OCI-M2 (cell line): Measurements from ENCODE around the gene ETV7.
"Not testable (repeated sequence)": the region's sequence is repeated elsewhere in the genome, so short reads cannot be mapped to it uniquely, and the experiment has no call there.

ENCODE experiments used
- DNase-seq: peaks from one replicate; lab custom pipeline; 2025; ENCODE audit not compliant: unreplicated experiment; lab: John Stamatoyannopoulos, UW

Gene ETV7

DNA sequence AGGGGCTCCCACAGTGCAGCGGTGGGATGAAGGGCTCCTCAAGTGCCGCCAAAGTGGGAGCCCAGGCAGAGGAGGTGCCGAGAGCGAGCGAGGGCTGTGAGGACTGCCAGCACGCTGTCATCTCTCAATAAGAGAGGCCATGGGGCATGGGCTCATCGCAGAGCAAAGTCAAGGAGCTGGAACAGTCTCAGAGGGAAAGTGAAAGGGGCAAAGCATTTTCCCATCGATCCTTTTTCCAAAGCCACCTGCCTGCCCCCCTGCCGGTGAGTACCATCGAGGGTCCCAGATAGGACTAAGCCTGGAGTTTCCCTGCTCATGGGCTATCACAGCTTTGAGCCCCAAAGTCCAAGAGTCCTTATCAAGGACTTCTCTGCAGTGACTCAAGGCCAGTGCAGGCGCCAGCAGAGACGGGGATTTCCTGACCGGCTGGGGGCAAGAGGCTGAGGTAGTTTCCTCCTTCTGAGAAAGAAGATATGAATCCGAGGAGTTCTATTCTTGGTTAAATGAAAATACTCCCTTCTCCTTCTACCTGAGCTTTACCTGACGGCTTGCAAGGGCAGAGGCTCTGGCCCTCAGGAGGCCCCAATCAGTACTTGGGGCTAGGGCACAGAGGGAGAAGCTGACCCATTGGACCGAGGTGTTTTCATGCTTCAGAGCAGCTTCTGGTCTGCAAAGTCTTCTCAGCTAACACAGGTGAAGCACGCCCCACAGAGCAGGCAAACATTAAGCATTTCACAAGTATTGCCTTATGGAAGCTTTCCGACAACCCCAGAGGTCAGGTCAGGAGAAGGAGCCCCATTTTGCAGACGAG, 22.6 kb downstream of the ETV7 start:
- DNase-seq, result no peak

DNA sequence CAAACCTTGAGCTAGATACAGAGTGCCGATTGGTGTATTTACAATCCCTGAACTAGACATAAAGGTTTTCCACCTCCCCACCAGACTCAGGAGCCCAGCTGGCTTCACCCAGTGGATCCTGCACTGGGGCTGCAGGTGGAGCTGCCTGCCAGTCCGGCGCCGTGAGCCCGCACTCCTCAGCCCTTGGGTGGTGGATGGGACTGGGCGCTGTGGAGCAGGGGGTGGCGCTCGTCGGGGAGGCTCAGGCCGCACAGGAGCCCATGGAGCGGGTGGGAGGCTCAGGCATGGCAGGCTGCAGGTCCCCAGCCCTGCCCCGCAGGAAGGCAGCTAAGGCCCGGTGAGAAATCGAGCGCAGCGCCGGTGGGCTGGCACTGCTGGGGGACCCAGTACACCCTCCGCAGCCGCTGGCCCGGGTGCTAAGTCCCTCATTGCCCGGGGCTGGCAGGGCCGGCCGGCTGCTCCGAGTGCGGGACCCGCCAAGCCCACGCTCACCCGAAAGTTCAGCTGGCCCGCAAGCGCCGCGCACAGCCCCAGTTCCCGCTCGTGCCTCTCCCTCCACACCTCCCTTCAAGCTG, 23.3 kb downstream of the ETV7 start:
- DNase-seq, result not testable (repeated sequence)

DNA sequence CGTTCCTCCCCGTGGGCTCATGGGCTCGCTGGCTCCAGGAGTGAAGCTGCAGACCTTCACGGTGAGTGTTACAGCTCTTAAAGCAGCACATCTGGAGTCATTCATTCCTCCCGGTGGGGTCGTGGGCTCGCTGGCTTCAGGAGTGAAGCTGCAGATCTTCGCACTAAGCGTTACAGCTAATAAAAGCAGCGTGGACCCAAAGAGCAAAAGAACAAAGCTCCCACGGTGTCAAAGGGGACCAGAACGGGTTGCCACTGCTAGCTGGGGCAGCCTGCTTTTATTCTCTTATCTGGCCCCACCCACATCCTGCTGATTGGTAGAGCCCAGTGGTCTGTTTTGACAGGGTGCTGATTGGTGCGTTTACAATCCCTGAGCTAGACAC, 24.1 kb downstream of the ETV7 start:
- not testable (repeated sequence) for DNase-seq

DNA sequence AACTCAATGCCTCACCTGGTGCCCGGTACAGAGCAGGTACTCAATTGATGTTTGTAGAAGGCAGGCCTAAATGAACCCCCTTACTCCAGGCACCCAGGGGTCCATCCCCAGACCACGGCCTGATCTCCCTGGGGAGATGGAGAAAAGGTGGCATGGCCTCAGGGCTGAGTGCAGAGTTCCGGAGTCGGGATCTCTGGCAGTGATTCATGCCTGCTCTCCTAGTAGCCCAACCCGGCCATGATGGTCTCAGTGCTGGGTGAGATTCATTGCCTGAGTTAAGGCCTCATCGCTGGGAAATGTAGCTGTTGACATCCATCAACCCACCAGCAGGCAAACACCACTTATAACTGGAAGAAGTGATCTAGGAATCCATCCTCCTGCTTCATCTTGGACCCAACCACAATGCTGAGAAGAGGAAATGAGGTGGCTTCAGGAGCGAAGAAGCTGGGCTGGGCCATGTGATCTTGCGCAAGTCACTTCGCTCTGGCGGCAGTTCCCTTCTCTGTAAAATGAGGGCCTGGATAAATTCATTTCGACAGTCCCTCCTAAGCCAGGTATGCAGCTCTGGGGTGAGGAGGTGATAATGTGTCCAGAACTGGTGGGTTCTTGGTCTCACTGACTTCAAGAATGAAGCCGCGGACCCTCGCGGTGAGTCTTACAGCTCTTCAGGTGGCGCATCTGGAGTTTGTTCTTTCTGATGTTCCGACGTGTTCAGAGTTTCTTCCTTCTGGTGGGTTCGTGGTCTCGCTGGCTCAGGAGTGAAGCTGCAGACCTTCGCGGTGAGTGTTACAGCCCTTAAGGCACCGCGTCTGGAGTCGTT, 24.7 kb downstream of the ETV7 start:
- DNase-seq, result no peak

DNA sequence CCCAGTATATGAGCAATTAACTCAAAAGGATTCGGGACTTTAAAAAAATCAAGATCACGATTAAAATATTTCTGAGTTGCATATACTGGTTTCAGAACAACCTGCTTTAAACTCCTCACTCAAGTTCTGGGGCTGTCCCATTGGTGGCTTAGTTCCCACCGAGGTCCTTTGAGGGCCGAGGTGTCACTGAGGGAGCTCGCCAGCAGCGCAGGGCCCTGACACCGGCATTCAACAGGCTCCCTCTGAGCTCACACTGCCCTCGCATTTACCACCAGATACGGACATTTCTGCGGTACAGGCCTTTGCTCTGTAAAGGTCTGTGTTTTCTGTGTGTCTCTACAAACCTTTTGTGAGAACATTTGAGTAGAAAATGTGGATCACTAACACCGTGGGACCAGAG, 26.4 kb downstream of the ETV7 start:
- DNase-seq, result no peak

DNA sequence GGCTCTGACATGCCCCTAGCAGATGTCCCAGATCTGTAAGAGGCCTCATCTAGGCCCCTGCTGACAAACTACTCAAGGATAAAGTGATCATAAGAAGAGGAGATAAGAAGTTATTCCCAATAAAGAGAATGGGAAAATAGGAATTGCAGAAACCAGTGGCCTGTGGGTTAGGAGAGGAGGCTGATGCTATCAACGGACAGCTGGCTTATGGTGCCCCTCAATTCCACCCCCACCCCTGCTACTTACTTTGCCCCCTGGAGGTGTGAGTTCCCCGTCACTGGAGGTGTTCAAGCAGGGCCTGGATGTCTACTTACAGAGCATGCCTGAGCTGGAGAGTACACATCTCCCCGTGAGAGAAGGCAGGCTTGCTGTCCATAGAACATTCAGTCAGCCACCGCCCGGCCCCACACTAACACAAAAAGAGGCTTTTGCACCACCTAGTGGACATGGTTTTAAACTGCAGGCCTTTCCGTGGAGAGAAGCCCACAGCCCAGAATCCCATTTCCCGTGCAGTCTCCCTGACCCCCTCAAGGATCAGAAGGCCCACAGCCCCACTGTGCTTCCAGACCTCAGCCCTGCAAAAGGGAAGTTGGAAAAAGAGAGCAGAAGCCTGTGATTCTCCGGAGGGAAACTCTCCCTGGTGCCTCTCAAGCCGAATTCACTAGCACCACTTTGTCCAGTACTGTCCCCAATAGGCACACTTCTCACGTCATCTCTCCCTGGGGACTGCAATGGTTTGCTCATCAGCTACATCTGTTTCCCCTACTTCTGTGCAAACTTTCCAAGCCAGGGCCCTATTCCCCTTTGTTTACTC, 27.0 kb downstream of the ETV7 start:
- DNase-seq, result peak; percentile 53

DNA sequence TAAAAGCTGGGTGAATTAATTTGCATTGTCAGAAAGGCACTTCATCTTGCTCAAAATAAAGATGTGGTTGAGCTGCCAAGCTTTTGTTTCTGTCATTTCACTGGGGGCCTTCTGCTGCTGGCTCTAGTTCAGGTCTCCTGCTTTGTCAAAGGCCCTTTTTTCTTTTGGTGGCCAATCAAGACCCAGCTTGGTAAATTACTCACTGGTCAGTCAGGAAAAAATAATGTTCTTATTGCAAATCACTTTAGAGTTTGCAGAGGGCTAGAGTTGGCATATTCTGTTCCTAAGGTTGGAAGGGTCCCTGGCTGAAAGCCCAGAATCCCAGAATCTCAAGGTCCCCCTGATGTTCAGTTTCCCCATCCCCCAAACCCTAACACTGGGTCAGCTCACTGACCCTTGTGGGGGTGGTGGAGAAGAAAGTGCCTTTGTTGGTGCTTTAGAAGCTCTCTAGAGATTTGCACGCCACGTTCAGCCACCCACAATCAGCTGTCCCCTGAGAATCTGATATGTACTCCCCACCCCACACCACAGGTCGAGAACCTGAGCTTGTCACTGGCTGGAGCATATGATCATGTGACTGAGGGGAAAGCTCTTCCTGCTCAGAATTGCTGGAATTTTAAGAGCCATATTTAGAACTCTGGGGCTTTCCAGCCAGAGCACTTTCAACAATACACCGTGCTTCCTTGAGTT, 29.1 kb downstream of the ETV7 start:
- no peak for DNase-seq

DNA sequence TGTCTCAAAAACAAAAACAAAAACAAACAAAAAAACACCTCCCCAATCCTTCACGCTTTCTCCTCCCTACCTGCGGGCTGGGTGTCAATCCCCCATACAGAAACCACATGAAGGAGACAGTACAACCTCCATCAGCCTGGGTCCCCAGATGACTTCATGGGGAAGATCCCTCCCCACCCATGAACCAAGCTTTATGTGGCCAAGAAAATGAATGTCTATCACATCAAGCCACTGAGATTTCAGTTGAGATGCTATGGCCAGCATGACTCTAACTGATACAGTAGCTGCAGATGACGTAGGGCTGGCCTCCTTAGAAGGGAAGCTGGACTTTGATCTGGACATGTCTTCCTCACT, 29.6 kb downstream of the ETV7 start:
- no peak for DNase-seq

DNA sequence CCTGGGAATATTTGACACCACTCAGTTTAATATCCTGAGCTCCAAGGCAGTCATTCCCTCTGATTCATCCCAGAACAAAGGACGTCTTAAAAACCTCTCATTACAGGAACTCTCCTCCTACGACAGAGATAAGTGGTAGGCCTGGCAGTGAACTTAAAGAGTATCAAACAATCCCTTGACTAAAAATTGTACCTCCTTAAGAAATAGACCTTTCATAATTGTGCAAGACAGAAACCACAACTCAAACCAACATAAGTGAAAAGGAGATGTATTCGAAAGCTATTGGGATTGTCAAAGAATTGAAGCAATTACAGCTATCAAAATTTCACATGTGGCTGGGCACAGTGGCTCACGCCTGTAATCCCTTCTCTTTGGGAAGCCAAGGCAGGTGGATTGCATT, 31.6 kb downstream of the ETV7 start:
- DNase-seq, result no peak

DNA sequence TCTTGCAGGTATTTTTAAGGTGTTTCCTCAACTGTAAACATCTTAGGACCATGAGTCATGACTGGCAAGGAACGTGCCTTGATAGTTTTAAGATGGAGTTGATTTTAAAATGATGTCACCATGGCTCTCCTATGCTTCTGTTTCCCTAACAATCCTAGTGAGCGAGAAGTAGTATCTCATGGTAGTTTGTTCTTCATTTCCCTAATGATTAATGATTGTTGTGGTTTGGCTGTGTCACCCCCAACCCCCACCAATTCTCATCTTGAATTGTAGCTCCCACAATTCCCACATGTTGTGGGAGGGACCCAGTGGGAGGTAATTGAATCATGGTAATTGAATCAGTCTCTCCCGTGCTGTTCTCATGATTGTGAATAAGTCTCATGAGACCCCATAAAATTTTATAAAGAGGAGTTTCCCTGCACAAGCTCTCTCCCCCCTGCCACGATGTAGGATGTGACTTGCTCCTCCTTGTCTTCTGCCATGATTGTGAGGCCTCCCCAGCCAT, 34.0 kb downstream of the ETV7 start:
- no peak for DNase-seq

DNA sequence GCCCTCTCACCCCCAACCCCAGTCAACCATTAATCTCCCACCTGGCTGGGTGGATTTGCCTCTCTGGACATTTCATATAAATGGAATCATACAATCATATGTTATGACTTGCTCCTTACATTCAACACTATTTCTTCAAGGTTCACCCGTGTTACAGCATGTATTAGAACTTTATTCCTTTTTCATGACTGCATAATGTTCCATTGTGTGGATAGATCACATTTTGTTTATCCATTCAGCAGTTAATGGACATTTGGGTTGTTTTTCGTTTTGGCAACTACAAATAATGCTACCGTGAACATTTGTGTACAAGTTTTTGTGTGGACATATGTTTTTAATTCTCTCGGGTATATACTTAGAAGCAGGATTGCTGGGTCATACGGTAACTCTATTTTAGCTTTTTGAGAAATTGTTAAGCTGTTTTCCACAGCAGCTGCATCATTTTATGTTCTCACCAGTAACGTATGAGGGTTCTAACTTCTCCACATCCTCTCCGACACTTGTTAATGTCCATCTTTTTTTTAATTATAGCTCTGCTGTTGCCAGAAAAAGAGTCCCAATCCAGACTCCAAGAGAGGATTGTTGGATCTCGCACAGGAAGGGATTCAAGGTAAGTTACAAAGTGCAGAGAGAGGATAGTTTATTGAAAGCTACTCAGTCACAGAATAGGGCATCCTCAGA, 34.9 kb downstream of the ETV7 start:
- no peak for DNase-seq

DNA sequence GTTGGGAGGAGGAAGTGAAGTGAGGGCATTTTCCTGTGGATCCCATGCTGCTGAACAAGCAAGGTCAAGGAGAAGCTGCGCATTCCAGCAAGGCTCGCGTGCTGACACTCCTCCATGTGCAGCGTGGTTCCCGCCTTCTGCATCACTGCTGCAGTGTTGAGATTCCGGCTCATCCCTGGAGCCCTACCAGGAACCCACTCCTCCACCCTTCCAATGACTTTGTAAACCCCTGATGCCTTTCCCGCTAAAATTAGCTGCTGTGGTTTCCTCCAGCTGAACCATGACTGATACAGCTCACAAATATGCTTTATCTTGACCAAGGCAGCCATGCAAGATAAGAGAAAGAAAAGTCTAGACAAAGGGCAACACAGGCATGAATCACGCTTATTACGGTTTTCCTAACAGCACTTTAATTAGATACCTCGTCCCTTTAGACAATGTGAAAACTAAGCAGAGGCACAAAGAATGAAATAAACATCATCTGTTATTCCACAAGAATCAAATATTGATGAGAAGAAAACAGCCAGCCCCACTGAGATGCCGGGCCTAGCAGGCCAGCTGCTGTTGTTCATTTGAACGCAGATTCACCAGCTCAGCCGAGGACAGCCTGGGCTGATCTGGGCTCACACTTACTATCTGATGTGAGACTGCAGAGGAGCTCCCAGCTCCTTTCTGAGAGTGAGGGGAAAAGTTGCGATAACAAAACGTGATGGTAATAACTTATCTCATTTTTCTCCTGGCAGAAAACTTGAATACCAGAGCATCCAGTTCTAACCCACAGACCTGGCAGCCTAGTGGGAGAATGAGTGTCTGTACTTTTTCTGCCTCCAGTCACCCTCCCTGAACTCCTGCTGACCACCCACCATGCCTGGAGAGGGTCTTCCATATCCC, 36.5 kb downstream of the ETV7 start:
- peak; percentile 25 for DNase-seq

DNA sequence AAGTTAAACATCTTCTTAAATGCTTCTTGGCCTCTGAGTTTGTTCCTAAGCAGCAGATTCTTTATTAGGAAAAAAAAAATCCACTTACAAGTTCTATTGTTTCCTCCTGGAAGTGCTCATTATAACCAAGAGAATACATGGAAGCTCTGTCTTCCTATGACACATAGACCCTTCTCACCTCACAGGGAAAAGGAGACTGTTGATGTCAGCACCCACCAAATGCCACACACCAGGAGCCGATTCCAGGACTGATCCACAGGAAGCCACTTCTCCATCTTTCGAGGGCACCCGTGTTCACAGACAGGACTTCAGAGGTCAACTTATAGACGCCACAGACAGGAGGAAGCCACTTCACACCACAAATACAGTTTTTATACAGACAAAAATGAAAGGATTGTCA, 37.4 kb downstream of the ETV7 start:
- no peak for DNase-seq

DNA sequence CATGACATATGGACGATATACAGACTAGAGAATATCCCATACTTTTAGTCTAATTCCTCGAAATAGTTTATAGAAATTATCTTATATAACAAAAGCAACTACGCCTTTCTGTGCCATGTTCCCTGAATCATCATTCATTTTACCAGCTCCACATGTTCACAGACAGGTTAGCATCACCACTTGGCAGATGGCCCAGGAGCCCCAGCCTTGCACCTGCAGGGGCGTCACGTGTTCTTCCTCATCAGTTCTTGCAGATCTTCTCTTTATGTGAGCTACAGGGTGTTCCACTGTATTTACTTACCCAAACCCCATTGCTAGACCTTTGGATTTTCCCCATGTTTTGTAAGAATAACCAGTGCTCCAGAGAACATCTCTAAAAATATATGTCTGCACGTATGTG, 38.2 kb downstream of the ETV7 start:
- DNase-seq, result no peak

DNA sequence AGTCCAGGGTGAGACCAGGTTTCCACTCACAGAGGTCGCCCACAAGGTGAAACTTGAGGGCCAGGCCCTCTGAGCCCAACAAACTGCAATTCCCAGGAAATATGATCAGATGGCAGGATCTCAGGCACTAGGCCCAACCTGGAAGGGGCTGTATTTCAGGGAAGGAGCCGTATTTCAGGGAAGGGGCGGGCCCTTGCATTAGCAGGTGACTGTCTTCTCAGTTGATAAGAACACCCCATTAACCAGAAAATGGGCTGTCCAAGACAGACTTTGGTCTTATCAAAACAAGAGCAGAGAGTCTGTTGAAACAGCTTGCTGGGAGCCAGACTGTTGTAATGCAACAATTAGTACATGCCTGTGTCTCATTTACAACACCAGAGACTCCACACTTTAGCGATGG, 39.8 kb downstream of the ETV7 start:
- no peak for DNase-seq

DNA sequence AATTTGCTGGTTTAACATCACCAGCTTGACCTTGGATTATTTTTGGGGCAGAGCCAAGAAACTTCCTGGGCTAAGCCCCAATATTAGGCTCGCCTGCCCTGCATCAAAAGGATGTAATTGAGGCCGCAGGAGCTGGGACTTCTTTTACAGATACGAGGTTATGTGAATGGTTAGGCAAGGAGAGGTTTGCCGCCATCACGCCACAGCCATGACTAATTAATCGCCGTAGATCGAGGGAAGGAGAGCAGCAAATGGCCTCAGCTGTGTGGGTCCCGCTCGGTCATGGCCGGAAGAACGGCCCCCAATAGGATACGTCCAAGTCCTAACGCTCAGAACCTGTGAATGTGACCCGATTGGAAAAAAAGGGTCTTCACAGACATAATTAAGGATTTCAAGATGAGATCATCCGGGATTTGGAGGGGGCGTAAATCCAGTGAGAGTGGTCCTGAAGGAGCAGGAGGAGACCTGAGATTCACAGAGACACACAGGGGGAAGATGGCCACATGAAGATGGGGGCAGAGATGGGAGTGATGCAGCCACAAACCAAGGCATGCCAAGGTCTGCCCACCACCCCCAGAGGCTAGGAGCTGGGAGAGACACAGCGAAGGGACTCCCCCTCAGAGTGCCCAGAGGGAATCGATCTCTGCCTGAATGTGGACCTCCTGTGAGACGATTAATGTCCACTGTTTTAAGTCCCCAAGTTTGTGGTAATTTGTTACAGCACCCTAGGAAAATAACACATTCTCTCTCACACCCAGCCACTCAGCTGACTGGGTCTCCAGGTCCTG, 40.8 kb downstream of the ETV7 start:
- DNase-seq, result no peak

DNA sequence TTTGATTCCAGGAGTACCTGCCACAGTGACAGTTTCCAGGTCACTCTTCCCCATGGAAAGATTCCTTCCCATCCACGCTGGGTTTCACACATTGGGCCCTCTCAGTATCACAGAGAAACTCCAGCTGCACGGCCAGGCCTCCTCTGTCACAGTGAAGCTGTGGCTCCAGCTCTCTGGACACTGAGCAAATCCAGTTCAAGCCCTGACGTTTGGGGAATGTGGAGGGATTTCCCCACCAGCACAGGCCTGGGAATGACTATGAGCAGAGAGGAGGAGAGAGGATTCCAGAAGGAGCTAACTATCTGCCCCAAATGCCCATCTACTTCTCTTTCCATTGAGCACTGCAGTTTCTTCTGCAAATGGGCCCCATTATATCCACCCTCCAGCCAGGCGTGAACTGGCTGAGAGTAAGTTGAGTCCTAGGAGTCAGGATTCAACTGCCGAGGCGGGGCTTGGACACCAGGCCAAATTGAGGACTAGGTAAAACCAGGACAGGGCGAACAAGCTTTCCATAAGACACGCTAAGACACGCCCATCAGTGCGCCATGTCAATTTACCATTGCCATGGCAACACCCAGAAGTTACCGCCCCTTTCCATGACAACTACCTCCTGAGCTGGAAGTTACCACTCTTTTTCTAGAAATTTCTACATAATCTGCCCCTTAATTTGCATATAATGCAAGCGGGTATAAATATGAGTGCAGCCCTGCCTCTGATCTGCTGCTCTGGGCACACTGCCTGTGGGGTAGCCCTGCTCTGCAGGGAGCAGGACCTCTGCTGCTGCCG, 41.6 kb downstream of the ETV7 start:
- DNase-seq, result no peak
